Testis (tissue), 2 donors: Measurements from ENCODE around the gene ALKBH2.

Source experiments
- CTCF ChIP-seq, 3 experiments: fragments of 450-650 bp in 2 of 3; fragments of 200-600 bp in 1 of 3; sonication (generic) in 1 of 3; IDR thresholded peaks; one replicate each; pipeline ENCODE4 v1.5.1; 2016 to 2019; ENCODE audit warnings: antibody characterized with exemption in 3 of 3, mild to moderate bottlenecking in 2 of 3, moderate library complexity in 1 of 3
- POLR2A ChIP-seq: fragments of 450-650 bp; IDR thresholded peaks from one replicate; pipeline ENCODE4 v1.6.1; 2017; ENCODE audit warnings: antibody characterized with exemption, mild to moderate bottlenecking, moderate library complexity

- TF ChIP-seq POLR2A (no peak), CTCF (IDR thresholded peaks at IDR 0.05) (no peak)
Measured at GRCh38 chr12:109054520-109054919, 38.8 kb downstream of the ALKBH2 start.
